Activated T-cell treated with anti-CD3 and anti-CD28 coated beads, Interleukin-2, amount 50 U/mL, for 4 hours (primary cell): ENCODE results near the gene MICALL2. TPM values are rescaled to one million over a fixed set of nuclear protein-coding genes. Genes with fewer than 3 reads are reported as not detected.

Experiments
- ATAC-seq, 2 donors: fragments of 200-7000 bp; cut with Tn5 transposase; one replicate each; pipeline ENCODE4 v1.10.0; 2021
- DNase-seq: peaks from one replicate; pipeline ENCODE4 v3.0.0-alpha.2; 2020
- H3K27me3 Mint-ChIP-seq: one replicate; pipeline ENCODE4 v1.8.0; 2021; ENCODE audit warnings: low read depth, mixed read lengths
- H3K36me3 Mint-ChIP-seq: one replicate; pipeline ENCODE4 v1.8.0; 2022; ENCODE audit warnings: mixed read lengths; ENCODE audit not compliant: insufficient read depth
- H3K4me1 Mint-ChIP-seq: one replicate; pipeline ENCODE4 v1.8.0; 2021; ENCODE audit warnings: low read depth, mixed read lengths
- H3K4me3 Mint-ChIP-seq: one replicate; pipeline ENCODE4 v1.8.0; 2021; ENCODE audit warnings: mild to moderate bottlenecking, moderate library complexity, mixed read lengths
- H3K9me3 Mint-ChIP-seq: one replicate; pipeline ENCODE4 v1.8.0; 2021; ENCODE audit warnings: mixed read lengths
- total RNA-seq, 3 donors: library from RNA; stranded (reverse); gene quantifications; one replicate each; pipeline ENCODE4 v1.2.1, GENCODE V29; 2021

MICALL2 gene
- total RNA-seq, 3 donors from 2014 or later, result 1.3 to 2.7 (median 1.4) TPM

DNA sequence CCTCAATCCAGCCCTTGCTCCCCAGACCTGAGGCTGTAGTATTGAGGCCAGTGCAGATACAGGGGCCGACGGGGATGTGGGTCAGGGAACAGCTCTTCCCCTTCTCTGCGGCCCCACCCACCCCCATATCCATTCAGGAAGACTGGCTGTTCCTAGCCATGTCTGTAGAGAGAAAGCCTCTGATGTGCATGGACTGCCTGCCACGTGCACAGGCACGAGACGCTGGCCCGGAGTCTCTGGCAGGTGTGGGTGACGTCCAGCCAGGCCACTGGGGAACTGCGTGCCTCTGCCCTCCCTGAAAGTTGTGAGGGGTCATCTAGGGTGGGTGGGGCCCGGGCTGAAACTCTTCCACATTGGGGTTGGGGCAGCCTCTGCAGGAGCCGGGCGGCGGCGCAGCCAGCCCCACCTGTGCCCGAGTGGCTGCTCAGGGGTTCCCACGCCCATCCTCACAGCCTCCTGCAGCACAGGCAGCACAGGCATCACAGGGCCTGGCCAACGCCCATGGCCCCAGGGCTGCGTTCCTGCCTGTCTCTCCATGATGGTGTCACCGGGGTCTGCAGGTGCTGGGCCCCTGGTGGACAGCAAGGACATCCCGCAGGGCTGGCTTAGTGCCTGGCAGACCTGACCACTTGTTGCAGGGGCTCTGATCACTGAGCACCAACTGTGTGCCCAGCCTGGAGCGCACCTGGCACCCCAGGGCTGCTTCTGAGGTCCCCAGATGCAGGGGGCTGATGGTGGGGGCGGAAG is 27.5 kb downstream of the MICALL2 start:
- no peak for DNase-seq
- Mint-ChIP-seq H3K4me1 (peaks cover 2% of the 10 kb centered on the region), H3K27me3 (peaks cover 5% of the 10 kb centered on the region), H3K4me3 (no peak overlapping the region), H3K9me3 (no peaks in the 10 kb centered on the region), H3K36me3 (no peaks in the 10 kb centered on the region)
- peak in 1 of 2 donors; percentile 16 for ATAC-seq

DNA sequence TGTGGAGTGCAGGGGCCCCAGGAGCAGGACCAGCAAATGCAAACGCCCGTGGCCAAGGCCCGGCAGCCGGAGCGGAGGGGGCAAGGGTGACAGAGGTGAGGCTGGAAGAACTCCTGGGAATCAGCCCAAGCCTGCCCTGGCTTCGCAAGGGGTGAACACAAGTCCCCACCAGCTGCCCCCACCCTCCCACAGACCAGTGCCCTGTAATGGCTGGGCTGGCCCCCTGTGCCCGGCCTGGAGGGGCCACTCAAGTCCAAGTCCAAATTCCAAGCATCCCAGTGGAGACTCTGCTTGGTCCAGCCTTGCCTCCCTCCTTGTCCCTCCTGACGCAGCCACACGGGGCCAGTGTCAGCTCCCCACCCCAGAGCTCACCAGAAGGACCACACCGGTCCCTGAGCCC is 28.0 kb downstream of the MICALL2 start:
- H3K4me1 Mint-ChIP-seq, result peaks cover 2% of the 10 kb centered on the region
- H3K36me3 Mint-ChIP-seq, result no peaks in the 10 kb centered on the region
- DNase-seq, result no peak
- no peaks in the 10 kb centered on the region for H3K9me3 Mint-ChIP-seq
- peaks cover 5% of the 10 kb centered on the region for H3K27me3 Mint-ChIP-seq
- ATAC-seq, result no peak
- no peak overlapping the region for H3K4me3 Mint-ChIP-seq

- H3K36me3 Mint-ChIP-seq, result no peaks in the 10 kb centered on the region
- no peaks in the 10 kb centered on the region for H3K9me3 Mint-ChIP-seq
- ATAC-seq, result no peak
- DNase-seq, result no peak
- peaks cover 2% of the 10 kb centered on the region for H3K4me1 Mint-ChIP-seq
- H3K27me3 Mint-ChIP-seq, result peaks cover 5% of the 10 kb centered on the region
- H3K4me3 Mint-ChIP-seq, result no peak overlapping the region
Observed at GRCh38 chr7:1430056-1430845, 29.0 kb downstream of the MICALL2 start.

DNA sequence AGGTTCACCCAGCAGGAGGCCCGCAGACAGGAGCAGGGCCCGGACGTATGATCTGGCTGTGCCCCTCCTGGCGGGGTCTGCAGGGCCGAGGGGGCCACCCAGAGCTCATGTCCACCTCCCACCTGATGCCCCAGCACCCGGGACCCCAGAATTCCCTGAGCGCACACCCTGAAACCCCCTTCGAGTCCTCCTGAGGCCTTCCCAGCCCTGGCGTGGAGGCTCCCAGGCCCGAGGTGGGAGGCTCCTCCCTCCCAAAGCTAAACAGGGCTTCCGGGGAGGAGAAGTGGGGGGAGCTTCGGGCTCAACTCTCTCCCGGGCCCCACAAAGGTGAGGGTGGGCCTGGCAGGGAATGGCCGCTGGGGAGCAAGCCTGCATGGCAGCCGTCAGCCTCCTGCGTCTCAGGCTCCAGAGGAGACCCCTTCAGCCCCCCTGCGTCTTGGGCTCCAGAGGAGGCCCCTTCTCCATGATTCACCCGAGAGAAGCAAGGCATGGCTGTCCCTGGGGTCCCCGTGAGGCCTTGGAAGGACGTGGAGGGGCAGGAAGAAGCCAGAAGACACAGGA is 30.2 kb downstream of the MICALL2 start:
- peaks cover 5% of the 10 kb centered on the region for H3K27me3 Mint-ChIP-seq
- no peaks in the 10 kb centered on the region for H3K9me3 Mint-ChIP-seq
- H3K36me3 Mint-ChIP-seq, result no peaks in the 10 kb centered on the region
- ATAC-seq (no peak), DNase-seq (no peak)
- H3K4me3 Mint-ChIP-seq, result no peak overlapping the region
- H3K4me1 Mint-ChIP-seq, result peaks cover 2% of the 10 kb centered on the region

DNA sequence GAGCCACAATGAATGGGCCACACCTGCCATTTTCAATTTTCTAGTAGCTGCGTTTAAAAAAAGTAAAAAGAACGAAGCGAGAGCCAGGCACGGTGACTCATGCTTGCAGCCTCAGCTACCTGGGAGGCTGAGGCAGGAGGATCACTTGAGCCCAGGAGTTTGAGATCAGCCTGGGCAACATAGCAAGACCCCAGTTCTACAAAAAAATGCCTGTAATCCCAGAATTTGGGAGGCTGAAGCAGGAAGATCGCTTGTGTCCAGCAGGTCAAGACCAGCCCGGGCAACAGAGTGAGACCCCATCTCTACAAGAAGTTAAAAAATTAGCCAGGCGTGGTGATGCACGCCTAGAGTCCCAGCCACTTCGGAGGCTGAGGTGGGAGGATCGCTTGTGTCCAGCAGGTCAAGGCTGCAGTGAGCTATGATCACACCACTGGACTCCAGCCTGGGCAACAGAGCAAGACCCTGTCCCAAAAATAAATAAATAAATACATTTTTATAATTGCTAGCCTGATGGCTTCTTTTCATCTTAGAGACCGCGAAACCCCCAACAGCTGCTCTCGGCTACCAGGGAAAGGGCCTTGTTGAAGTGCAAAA is 32.1 kb downstream of the MICALL2 start:
- H3K9me3 Mint-ChIP-seq, result no peaks in the 10 kb centered on the region
- DNase-seq (no peak), ATAC-seq (no peak)

DNA sequence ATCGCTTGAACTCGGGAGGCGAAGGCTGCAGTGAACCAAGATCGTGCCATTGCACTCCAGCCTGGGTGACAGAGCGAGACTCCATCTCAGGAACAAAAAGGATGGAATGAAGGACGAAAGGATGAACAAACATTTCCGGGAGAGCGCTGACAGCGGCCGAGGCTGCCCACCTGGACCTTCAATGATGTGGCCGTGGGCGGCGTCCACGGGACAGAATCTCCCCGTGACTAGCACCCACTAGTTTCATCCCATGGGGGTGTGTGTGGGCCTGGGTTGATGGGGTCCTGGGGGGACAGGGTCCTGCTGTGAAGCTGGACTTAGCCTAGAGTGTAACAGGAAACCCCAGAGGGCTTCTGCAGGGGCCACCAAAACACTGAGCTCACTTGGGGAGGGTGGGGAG is 32.8 kb downstream of the MICALL2 start:
- H3K27me3 Mint-ChIP-seq, result peaks cover 12% of the 10 kb centered on the region
- H3K36me3 Mint-ChIP-seq, result no peaks in the 10 kb centered on the region
- DNase-seq (no peak), ATAC-seq (no peak)
- no peaks in the 10 kb centered on the region for H3K4me1 Mint-ChIP-seq
- H3K4me3 Mint-ChIP-seq, result no peak overlapping the region
- no peaks in the 10 kb centered on the region for H3K9me3 Mint-ChIP-seq

More for the DNA sequence above, 32.1 kb downstream of the MICALL2 start:
- no peaks in the 10 kb centered on the region for H3K36me3 Mint-ChIP-seq
- H3K4me3 Mint-ChIP-seq, result no peak overlapping the region
- peaks cover 10% of the 10 kb centered on the region for H3K27me3 Mint-ChIP-seq
- no peaks in the 10 kb centered on the region for H3K4me1 Mint-ChIP-seq

GRCh38 chr7:1425292-1426136 is 33.8 kb downstream of the MICALL2 start:
- Mint-ChIP-seq H3K4me1 (no peaks in the 10 kb centered on the region), H3K27me3 (peaks cover 15% of the 10 kb centered on the region), H3K9me3 (no peaks in the 10 kb centered on the region), H3K4me3 (no peak overlapping the region), H3K36me3 (no peaks in the 10 kb centered on the region)
- ATAC-seq, result peak in 1 of 2 donors; percentile 52
- DNase-seq, result no peak

GRCh38 chr7:1424041-1424440 is 35.2 kb downstream of the MICALL2 start:
- Mint-ChIP-seq H3K36me3 (no peaks in the 10 kb centered on the region), H3K9me3 (no peaks in the 10 kb centered on the region), H3K4me1 (peaks cover 2% of the 10 kb centered on the region), H3K27me3 (peaks cover 13% of the 10 kb centered on the region), H3K4me3 (no peak overlapping the region)
- ATAC-seq, result no peak
- DNase-seq, result no peak

GRCh38 chr7:1423264-1423811 is 35.9 kb downstream of the MICALL2 start:
- DNase-seq (no peak), ATAC-seq (peak in 1 of 2 donors; percentile 14)
- no peaks in the 10 kb centered on the region for H3K9me3 Mint-ChIP-seq
- peaks cover 13% of the 10 kb centered on the region for H3K27me3 Mint-ChIP-seq
- no peaks in the 10 kb centered on the region for H3K36me3 Mint-ChIP-seq
- H3K4me1 Mint-ChIP-seq, result peaks cover 3% of the 10 kb centered on the region
- H3K4me3 Mint-ChIP-seq, result no peak overlapping the region

DNA sequence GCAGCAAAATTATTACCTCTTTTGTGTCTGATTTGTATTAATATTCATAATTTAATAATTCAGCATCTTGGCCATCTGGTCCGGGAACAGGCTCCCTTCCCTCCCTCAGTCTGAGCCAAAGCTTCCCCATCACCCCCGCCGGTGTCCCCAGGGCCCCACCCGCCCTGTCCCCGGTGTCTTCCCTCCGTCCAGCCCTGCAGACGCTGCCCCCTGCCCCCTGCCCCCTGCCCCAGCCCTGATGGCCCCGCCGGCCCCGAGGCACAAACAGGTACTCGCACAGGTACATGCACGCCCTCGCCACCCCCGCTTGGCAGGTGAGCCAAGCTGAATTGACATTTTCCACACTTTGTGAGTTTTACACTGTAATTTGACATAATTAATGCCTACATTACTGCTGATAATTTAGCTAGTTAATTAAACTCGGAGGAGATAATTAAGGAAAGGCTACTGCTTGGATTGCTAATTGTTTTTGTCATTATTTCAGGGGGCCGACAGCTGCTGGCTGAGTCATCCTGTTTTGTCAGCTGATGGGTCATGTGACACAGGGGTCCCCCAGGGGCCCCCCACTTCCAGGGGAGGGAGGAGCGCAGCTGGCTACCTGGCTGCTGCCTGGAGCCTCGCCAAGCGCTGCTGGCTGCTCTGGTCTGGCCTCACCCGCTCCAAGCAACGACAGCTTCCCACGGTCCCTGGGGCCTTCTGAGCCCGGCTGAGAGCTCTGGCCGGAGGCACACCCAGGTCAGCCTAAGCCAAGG is 36.6 kb downstream of the MICALL2 start:
- H3K4me1 Mint-ChIP-seq, result peaks cover 10% of the 10 kb centered on the region
- H3K9me3 Mint-ChIP-seq, result no peaks in the 10 kb centered on the region
- no peak overlapping the region for H3K4me3 Mint-ChIP-seq
- H3K27me3 Mint-ChIP-seq, result peaks cover 13% of the 10 kb centered on the region
- H3K36me3 Mint-ChIP-seq, result no peaks in the 10 kb centered on the region
- DNase-seq (no peak), ATAC-seq (no peak)

GRCh38 chr7:1421946-1422345 is 37.3 kb downstream of the MICALL2 start:
- Mint-ChIP-seq H3K9me3 (no peaks in the 10 kb centered on the region), H3K27me3 (peaks cover 13% of the 10 kb centered on the region), H3K36me3 (no peaks in the 10 kb centered on the region), H3K4me1 (peaks cover 17% of the 10 kb centered on the region), H3K4me3 (no peak overlapping the region)
- DNase-seq (no peak), ATAC-seq (no peak)

- Mint-ChIP-seq H3K27me3 (peaks cover 13% of the 10 kb centered on the region), H3K36me3 (no peaks in the 10 kb centered on the region), H3K4me1 (peaks cover 20% of the 10 kb centered on the region), H3K9me3 (no peaks in the 10 kb centered on the region), H3K4me3 (no peak overlapping the region)
- ATAC-seq, result no peak
- DNase-seq, result no peak
Observed at GRCh38 chr7:1421020-1421790, 38.1 kb downstream of the MICALL2 start.
